Smooth muscle cell (in vitro differentiated cells): ENCODE data around the gene RTEL1. TPM values are rescaled to one million over a fixed set of nuclear protein-coding genes. Genes with fewer than 3 reads are reported as not detected.

Experiments used
- DNase-seq: peaks from one replicate; lab custom pipeline; 2025; ENCODE audit not compliant: unreplicated experiment; lab: John Stamatoyannopoulos, UW
- H2AFZ ChIP-seq: fragments of 200-600 bp; sonication (generic); 2 replicates; pipeline ENCODE4 v1.6.0; 2016; ENCODE audit warnings: antibody characterized with exemption, low read depth, mild to moderate bottlenecking
- H3F3A ChIP-seq: fragments of 200-600 bp; sonication (generic); 2 replicates; pipeline ENCODE4 v1.6.0; 2017; ENCODE audit warnings: antibody characterized with exemption, low read depth
- H3K27ac ChIP-seq: fragments of 200-600 bp; sonication (generic); 2 replicates; pipeline ENCODE4 v1.5.1; 2016; ENCODE audit warnings: low read depth, mild to moderate bottlenecking
- H3K27me3 ChIP-seq: fragments of 200-600 bp; sonication (generic); 2 replicates; pipeline ENCODE4 v1.6.1; 2016; ENCODE audit warnings: low read depth, mild to moderate bottlenecking
- H3K36me3 ChIP-seq: fragments of 200-600 bp; sonication (generic); 2 replicates; pipeline ENCODE4 v1.5.1; 2016; ENCODE audit warnings: low read depth
- H3K4me1 ChIP-seq: fragments of 200-600 bp; sonication (generic); 2 replicates; pipeline ENCODE4 v1.5.1; 2016; ENCODE audit warnings: low read depth
- H3K4me2 ChIP-seq: fragments of 200-600 bp; sonication (generic); 2 replicates; pipeline ENCODE4 v1.6.0; 2016; ENCODE audit warnings: mild to moderate bottlenecking
- H3K4me3 ChIP-seq: fragments of 200-600 bp; sonication (generic); 2 replicates; pipeline ENCODE4 v1.5.1; 2016; ENCODE audit warnings: mild to moderate bottlenecking
- H3K79me2 ChIP-seq: fragments of 200-600 bp; sonication (generic); 2 replicates; pipeline ENCODE4 v1.6.0; 2016; ENCODE audit warnings: low read depth, mild to moderate bottlenecking
- H3K9ac ChIP-seq: fragments of 200-600 bp; sonication (generic); 2 replicates; pipeline ENCODE4 v1.6.0; 2016; ENCODE audit warnings: low read depth
- H3K9me3 ChIP-seq: fragments of 200-600 bp; sonication (generic); replicated peaks from 2 replicates; pipeline ENCODE4 v1.5.1; 2016; ENCODE audit warnings: low read depth
- H4K20me1 ChIP-seq: fragments of 200-600 bp; sonication (generic); 2 replicates; pipeline ENCODE4 v1.6.0; 2016; ENCODE audit warnings: low read depth
- CTCF ChIP-seq: fragments of 200-600 bp; sonication (generic); IDR thresholded peaks from 2 replicates; pipeline ENCODE4 v1.5.1; 2017; ENCODE audit warnings: borderline replicate concordance, mild to moderate bottlenecking, antibody characterized with exemption; ENCODE audit not compliant: insufficient read depth, poor library complexity, severe bottlenecking
- WGBS: methylation state at CpG from one replicate; pipeline ENCODE4 v1.1.7; 2016; ENCODE audit warnings: low lambda C conversion rate; 5-methylcytosine and 5-hydroxymethylcytosine counted together
- polyA plus RNA-seq: library from polyadenylated mRNA; unstranded; fragments of >200 nt; fragmentation: Nextera tagmentation; extraction: Ambion mirVana; gene quantifications from 2 replicates; pipeline ENCODE4 v1.2.1, GENCODE V29; 2016
- total RNA-seq: library from RNA; depleted of rRNA; stranded (reverse); fragments of >200 nt; gene quantifications from 2 replicates; pipeline ENCODE4 v1.2.3, GENCODE V29; 2014

The RTEL1 gene
- total and polyA plus RNA-seq, 2 experiments from 2014 or later, result 10.4 to 14.2 TPM

GRCh38 chr20:63641792-63642523, 16.2 kb upstream of the RTEL1 start:
- Histone ChIP-seq H3K27me3 (no peaks in the 10 kb centered on the region), H3K4me3 (peak overlapping the region; percentile 58), H2AFZ (no peak overlapping the region), H3K27ac (no peak overlapping the region), H3K36me3 (no peaks in the 10 kb centered on the region), H3F3A (no peaks in the 10 kb centered on the region), H4K20me1 (no peaks in the 10 kb centered on the region), H3K4me1 (peaks cover 4% of the 10 kb centered on the region), H3K79me2 (no peaks in the 10 kb centered on the region), H3K9ac (no peak overlapping the region), H3K4me2 (peak overlapping the region; percentile 91), H3K9me3 (no peaks in the 10 kb centered on the region)
- peak; percentile 96 for DNase-seq
- peak; percentile 35 for TF ChIP-seq CTCF
- under 1% methylated on average over 35 of the region's 86 CpGs for WGBS

GRCh38 chr20:63642527-63643247, 15.4 kb upstream of the RTEL1 start:
- peak overlapping the region; percentile 58 for H3K4me3 ChIP-seq
- H3K27ac ChIP-seq, result no peak overlapping the region
- H3K27me3 ChIP-seq, result no peaks in the 10 kb centered on the region
- no peak overlapping the region for H3K9ac ChIP-seq
- no peaks in the 10 kb centered on the region for H3F3A ChIP-seq
- H2AFZ ChIP-seq, result no peak overlapping the region
- no peaks in the 10 kb centered on the region for H3K36me3 ChIP-seq
- no peak for DNase-seq
- H3K79me2 ChIP-seq, result no peaks in the 10 kb centered on the region
- H3K9me3 ChIP-seq, result no peaks in the 10 kb centered on the region
- H4K20me1 ChIP-seq, result no peaks in the 10 kb centered on the region
- peak overlapping the region; percentile 91 for H3K4me2 ChIP-seq
- WGBS, result 27% methylated on average over 25 of the region's 29 CpGs
- no peaks in the 10 kb centered on the region for H3K4me1 ChIP-seq
- TF ChIP-seq CTCF, result no peak

DNA sequence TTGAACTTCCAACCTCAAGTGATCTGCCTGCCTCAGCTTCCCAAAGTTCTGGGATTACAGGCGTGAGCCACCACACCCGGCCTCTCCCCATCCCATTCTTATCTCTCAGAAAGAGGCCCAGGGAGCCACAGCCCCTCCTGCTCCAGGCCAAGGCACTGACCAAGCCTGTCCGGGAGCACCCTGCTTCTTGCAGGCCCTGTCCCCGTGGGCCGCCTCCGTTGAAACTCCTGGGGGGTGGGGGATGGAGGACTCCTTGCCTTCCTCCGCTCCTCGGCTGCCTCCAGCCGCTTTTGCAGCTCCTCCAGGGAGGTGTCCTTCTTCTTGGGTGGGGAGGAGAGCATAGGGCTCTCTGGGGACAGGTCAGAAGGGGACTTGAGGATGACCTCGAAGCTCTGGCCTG, 14.6 kb upstream of the RTEL1 start:
- no peaks in the 10 kb centered on the region for H3K9me3 ChIP-seq
- no peak overlapping the region for H3K4me2 ChIP-seq
- WGBS, result 89% methylated on average over 10 of the region's 10 CpGs
- H3K4me3 ChIP-seq, result no peak overlapping the region
- H2AFZ ChIP-seq, result no peak overlapping the region
- DNase-seq, result no peak
- no peaks in the 10 kb centered on the region for H3K27me3 ChIP-seq
- no peaks in the 10 kb centered on the region for H3K79me2 ChIP-seq
- H3K4me1 ChIP-seq, result no peaks in the 10 kb centered on the region
- no peak overlapping the region for H3K27ac ChIP-seq
- no peaks in the 10 kb centered on the region for H3F3A ChIP-seq
- no peak overlapping the region for H3K9ac ChIP-seq
- no peaks in the 10 kb centered on the region for H3K36me3 ChIP-seq
- H4K20me1 ChIP-seq, result no peaks in the 10 kb centered on the region
- TF ChIP-seq CTCF, result no peak
